H1 (cell line): ENCODE results near the gene PNO1. TPM values are rescaled to one million over a fixed set of nuclear protein-coding genes. Genes with fewer than 3 reads are reported as not detected.

ENCODE experiments used
- CTCF ChIA-PET: fragments of 300-600 bp; sonication (Branson Sonifier 250); formaldehyde crosslinking; loops from one replicate; lab custom pipeline; 2021; ENCODE audit not compliant: partially characterized antibody; lab: Charles Lee
- POLR2A ChIA-PET: fragments of 300-600 bp; sonication (Branson Sonifier 250); formaldehyde crosslinking; loops from one replicate; lab custom pipeline; 2021; ENCODE audit warnings: inconsistent platforms; ENCODE audit not compliant: partially characterized antibody; lab: Charles Lee
- DNase-seq, 2 experiments: peaks; one replicate each; pipeline versions ENCODE4 v3.0.0 to v3.0.0-alpha.2; 2010 to 2022; ENCODE audit warnings: low spot score in 2 of 2, low read depth in 1 of 2, mixed read lengths in 1 of 2
- FAIRE-seq: peaks from 2 replicates; lab custom pipeline; 2011; peaks lifted over from hg19 to GRCh38; lab: Jason Lieb, UNC
- H2AFZ ChIP-seq: 2 replicates; pipeline ENCODE4 v1.8.1; 2012; ENCODE audit warnings: low read length, inconsistent platforms
- H2AK5ac ChIP-seq: 2 replicates; pipeline ENCODE4 v1.6.1; 2013; ENCODE audit warnings: low read depth, low read length
- H2BK120ac ChIP-seq: replicated peaks from 2 replicates; pipeline ENCODE3; 2013; ENCODE audit warnings: low read depth, low read length, inconsistent platforms
- H2BK12ac ChIP-seq: 2 replicates; pipeline ENCODE4 v1.6.1; 2013; ENCODE audit warnings: low read depth, low read length
- H2BK15ac ChIP-seq: 2 replicates; pipeline ENCODE4 v1.6.1; 2013; ENCODE audit warnings: low read length
- H2BK20ac ChIP-seq: 2 replicates; pipeline ENCODE4 v1.6.1; 2013; ENCODE audit warnings: low read length
- H2BK5ac ChIP-seq: 2 replicates; pipeline ENCODE4 v1.6.1; 2013; ENCODE audit warnings: low read depth, low read length
- H3K14ac ChIP-seq: 2 replicates; pipeline ENCODE4 v1.6.1; 2013; ENCODE audit warnings: inconsistent platforms; ENCODE audit not compliant: insufficient read length
- H3K18ac ChIP-seq: 2 replicates; pipeline ENCODE4 v1.6.1; 2013; ENCODE audit warnings: low read length; ENCODE audit errors: extremely low read depth
- H3K23ac ChIP-seq: 2 replicates; pipeline ENCODE4 v1.6.1; 2013; ENCODE audit warnings: inconsistent platforms; ENCODE audit not compliant: insufficient read length
- H3K23me2 ChIP-seq: 2 replicates; pipeline ENCODE4 v1.6.1; 2013; ENCODE audit warnings: low read depth, low read length
- H3K27ac ChIP-seq: 2 replicates; pipeline ENCODE4 v1.6.1; 2011; ENCODE audit warnings: low read depth, low read length, inconsistent platforms
- H3K27me3 ChIP-seq, 4 experiments: replicated peaks in 1 of 4; 1 replicate in 1 of 4; 2 replicates in 3 of 4; pipeline versions ENCODE4 v1.6.1 to v1.8.1; 2011 to 2013; ENCODE audit warnings: low read length in 3 of 4, mild to moderate bottlenecking in 3 of 4, inconsistent platforms in 2 of 4, mixed read lengths in 2 of 4, moderate library complexity in 1 of 4; ENCODE audit not compliant: control insufficient read depth in 3 of 4, insufficient read depth in 3 of 4; ENCODE audit errors: extremely low read depth in 1 of 4
- H3K36me3 ChIP-seq, 4 experiments: 2 replicates each; pipeline versions ENCODE4 v1.6.1 to v1.8.1; 2011 to 2013; ENCODE audit warnings: mild to moderate bottlenecking in 4 of 4, low read length in 3 of 4, moderate library complexity in 2 of 4, control low read depth in 1 of 4, inconsistent platforms in 1 of 4; ENCODE audit not compliant: insufficient read depth in 4 of 4, control insufficient read depth in 2 of 4
- H3K4ac ChIP-seq: replicated peaks from 2 replicates; pipeline ENCODE3; 2013; ENCODE audit warnings: low read length, low read depth, mixed read lengths, inconsistent platforms; ENCODE audit not compliant: insufficient read length
- H3K4me1 ChIP-seq, 4 experiments: replicated peaks in 1 of 4; 1 replicate in 1 of 4; 2 replicates in 3 of 4; pipeline versions ENCODE4 v1.6.1 to v1.8.1; 2011 to 2013; ENCODE audit warnings: low read length in 3 of 4, inconsistent platforms in 2 of 4, mixed read lengths in 1 of 4; ENCODE audit not compliant: insufficient read depth in 4 of 4, control insufficient read depth in 3 of 4
- H3K4me2 ChIP-seq, 2 experiments: 2 replicates each; pipeline versions ENCODE4 v1.6.1 to v1.8.1; 2011 to 2013; ENCODE audit warnings: low read depth in 2 of 2, low read length in 2 of 2, control low read depth in 1 of 2, inconsistent platforms in 1 of 2, mild to moderate bottlenecking in 1 of 2; ENCODE audit not compliant: insufficient read depth in 1 of 2
- H3K4me3 ChIP-seq, 4 experiments: fragments of 200-600, 300-600 bp in 1 of 4; sonication (generic), shearing (Covaris generic), sonication (Bioruptor Twin) in 1 of 4; 2 replicates each; pipeline versions ENCODE4 v1.5.1 to v1.8.1; 2011 to 2016; ENCODE audit warnings: low read length in 4 of 4, low read depth in 3 of 4, control low read depth in 2 of 4, inconsistent platforms in 2 of 4, mild to moderate bottlenecking in 2 of 4, mixed read lengths in 1 of 4, moderate library complexity in 1 of 4; ENCODE audit not compliant: insufficient read depth in 2 of 4; ENCODE audit errors: extremely low read depth in 1 of 4
- H3K56ac ChIP-seq: replicated peaks from 2 replicates; pipeline ENCODE3; 2013; ENCODE audit warnings: low read depth, mild to moderate bottlenecking, mixed read lengths, low read length, inconsistent platforms; ENCODE audit not compliant: insufficient read length
- H3K79me1 ChIP-seq: 2 replicates; pipeline ENCODE4 v1.6.1; 2013; ENCODE audit warnings: low read depth, low read length, control low read depth
- H3K79me2 ChIP-seq, 2 experiments: 2 replicates each; pipeline versions ENCODE4 v1.6.1 to v1.8.1; 2012 to 2013; ENCODE audit warnings: low read length in 2 of 2, mild to moderate bottlenecking in 2 of 2, inconsistent platforms in 1 of 2; ENCODE audit not compliant: insufficient read depth in 2 of 2, control insufficient read depth in 1 of 2
- H3K9ac ChIP-seq, 4 experiments: replicated peaks in 1 of 4; 1 replicate in 1 of 4; 2 replicates in 3 of 4; pipeline versions ENCODE4 v1.6.1 to v1.8.1; 2011 to 2013; ENCODE audit warnings: low read depth in 3 of 4, low read length in 3 of 4, control low read depth in 2 of 4, mild to moderate bottlenecking in 2 of 4, moderate library complexity in 2 of 4, inconsistent platforms in 1 of 4; ENCODE audit errors: extremely low read depth in 1 of 4
- H3K9me3 ChIP-seq, 2 experiments: 2 replicates each; pipeline versions ENCODE4 v1.6.1 to v1.8.1; 2012 to 2013; ENCODE audit warnings: mild to moderate bottlenecking in 2 of 2, moderate library complexity in 2 of 2, control low read depth in 1 of 2, inconsistent platforms in 1 of 2, low read depth in 1 of 2, low read length in 1 of 2, mixed read lengths in 1 of 2; ENCODE audit not compliant: insufficient read depth in 2 of 2
- H4K20me1 ChIP-seq, 2 experiments: replicated peaks in 1 of 2; 2 replicates each; pipeline versions ENCODE3 to v1.8.1; 2011 to 2013; ENCODE audit warnings: inconsistent platforms in 2 of 2, low read length in 2 of 2, mild to moderate bottlenecking in 1 of 2; ENCODE audit not compliant: insufficient read depth in 2 of 2, control insufficient read depth in 1 of 2
- H4K5ac ChIP-seq: 2 replicates; pipeline ENCODE4 v1.6.1; 2013; ENCODE audit warnings: low read length, low read depth, mixed read lengths, inconsistent platforms; ENCODE audit not compliant: insufficient read length
- H4K8ac ChIP-seq: 2 replicates; pipeline ENCODE4 v1.8.0; 2013; ENCODE audit warnings: mild to moderate bottlenecking, moderate library complexity, low read length, inconsistent platforms; ENCODE audit not compliant: insufficient read depth; ENCODE audit errors: extremely low read depth
- H4K91ac ChIP-seq: replicated peaks from 2 replicates; pipeline ENCODE3; 2013; ENCODE audit warnings: low read length, mixed read lengths, inconsistent platforms; ENCODE audit not compliant: insufficient read length
- PHF8 ChIP-seq: fragments of 200-600 bp; sonication (generic); conservative IDR thresholded peaks from 2 replicates; pipeline ENCODE4 v1.7.1; 2012; ENCODE audit warnings: low read depth, mild to moderate bottlenecking, inconsistent platforms, low read length, moderate library complexity
- POLR2A ChIP-seq, 2 experiments: IDR thresholded peaks; 1 replicate in 1 of 2; 2 replicates in 1 of 2; pipeline ENCODE4 v1.6.1; 2011; ENCODE audit warnings: low read depth in 2 of 2, low read length in 2 of 2, mild to moderate bottlenecking in 2 of 2; ENCODE audit errors: control extremely low read depth in 1 of 2
- WGBS, 2 experiments: shearing (Covaris generic) in 1 of 2; methylation state at CpG; one replicate each; pipeline versions ENCODE4 v1.1.6 to v1.1.7; 2013 to 2015; ENCODE audit warnings: low lambda C conversion rate in 2 of 2, mixed read lengths in 2 of 2, inconsistent platforms in 1 of 2, low coverage in 1 of 2, missing lambda C conversion rate in 1 of 2; ENCODE audit not compliant: insufficient replicate concordance in 2 of 2, insufficient coverage in 1 of 2, insufficient read length in 1 of 2; ENCODE audit errors: extremely low coverage in 1 of 2, missing lambda C conversion rate in 1 of 2; 5-methylcytosine and 5-hydroxymethylcytosine counted together
- polyA plus RNA-seq, 7 experiments: library from polyadenylated mRNA; depleted of rRNA in 3 of 7; stranded (reverse) in 5 of 7; unstranded in 2 of 7; fragments of >200 nt in 5 of 7; fragments of 200-250 nt in 2 of 7; gene quantifications; 1 replicate in 5 of 7; 2 replicates in 1 of 7; 4 replicates in 1 of 7; pipeline versions ENCODE4 v1.2.1 to v1.2.3, GENCODE V29; 2011 to 2013; ENCODE audit warnings: missing spikeins in 2 of 7, mixed read lengths in 2 of 7
- total RNA-seq: library from RNA; stranded (reverse); fragmentation: NEBNext Ultra II Directional; extraction: Animal tissue kit (Norgen Biotek cat#: 25700); gene quantifications from 2 replicates; pipeline ENCODE4 v1.2.1, GENCODE V29; 2021

Gene PNO1
- total and polyA plus RNA-seq, 2 of the 8 experiments (the other 6 are each of a cell fraction or from before 2014, with no cell fraction given) = 18.6 to 33.2 TPM

DNA sequence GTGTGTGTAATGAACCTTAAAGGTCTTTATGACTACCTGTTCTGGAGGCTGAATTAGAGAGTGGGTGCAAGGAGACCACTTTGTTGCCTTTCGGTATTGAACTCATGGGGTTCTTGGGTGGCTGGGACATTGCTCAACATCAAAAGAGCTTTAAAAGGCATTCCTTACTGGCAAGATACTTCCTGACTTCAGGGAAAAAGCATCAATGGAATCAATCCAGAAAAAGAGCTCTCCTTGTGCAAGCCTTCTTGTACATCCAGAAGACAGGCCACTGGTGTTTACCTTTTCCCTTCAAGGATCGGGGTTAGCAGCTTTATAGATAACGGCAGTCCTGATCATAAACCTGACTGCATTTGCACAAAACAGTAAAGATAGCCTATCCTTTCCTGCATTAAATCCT is 9.5 kb downstream of the PNO1 start:
- no peak overlapping the region for H4K8ac ChIP-seq
- H3K4me1 ChIP-seq = no peaks in the 10 kb centered on the region
- H2BK120ac ChIP-seq = no peak overlapping the region
- H2AK5ac ChIP-seq = no peak overlapping the region
- H2BK15ac ChIP-seq = no peak overlapping the region
- no peaks in the 10 kb centered on the region for H3K9me3 ChIP-seq
- H3K4ac ChIP-seq = no peak overlapping the region
- no peak overlapping the region for H3K4me2 ChIP-seq
- CTCF ChIA-PET = interaction anchor here (0.6 to 2.2 kb wide), 9 partner anchors 10 to 137 kb away, joined by 3 to 10 read pairs (median 5); a partner anchor contains a TSS
- no peaks in the 10 kb centered on the region for H3K23me2 ChIP-seq
- TF ChIP-seq POLR2A (IDR thresholded peaks at IDR 0.05; ENCODE audit: control extremely low read depth in 1 of 2, low read depth in 2 of 2, low read length in 2 of 2) = peak in 1 of 2 experiments; percentile 44; a peak in 1 of 3 replicates
- no peak for TF ChIP-seq PHF8
- H3K18ac ChIP-seq = no peak overlapping the region
- H4K20me1 ChIP-seq = peaks cover 5 to 6% of the 10 kb centered on the region in 2 experiments
- no peak overlapping the region for H2BK20ac ChIP-seq
- no peak overlapping the region for H3K9ac ChIP-seq
- H3K27ac ChIP-seq = no peak overlapping the region
- peaks cover 0 to 9% of the 10 kb centered on the region in 2 experiments; a peak in 1 of 4 replicates for H3K79me2 ChIP-seq
- H3K14ac ChIP-seq = no peak overlapping the region
- no peak overlapping the region for H4K91ac ChIP-seq
- H2BK12ac ChIP-seq = no peak overlapping the region
- peaks cover 4 to 55% (median 29%) of the 10 kb centered on the region in 4 experiments; a peak in 7 of 8 replicates for H3K36me3 ChIP-seq
- no peak overlapping the region for H3K23ac ChIP-seq
- H2AFZ ChIP-seq = no peak overlapping the region
- H4K5ac ChIP-seq = no peak overlapping the region
- DNase-seq (no peak), FAIRE-seq (no peak)
- no peaks in the 10 kb centered on the region for H3K27me3 ChIP-seq
- H3K4me3 ChIP-seq = no peak overlapping the region
- no peaks in the 10 kb centered on the region; the same call in 1 of the 2 replicates for H3K79me1 ChIP-seq
- 63% methylated on average over 3 of the region's 3 CpGs; no CpG with 5 or more reads in 1 of the 2 experiments for WGBS, 2 experiments
- POLR2A ChIA-PET = interaction anchor here (1.3 to 7.4 kb wide), 5 partner anchors 9 to 17 kb away, joined by 4 to 57 read pairs (median 11); partner anchors contain the start of gene PNO1
- H3K56ac ChIP-seq = no peak overlapping the region
- no peak overlapping the region for H2BK5ac ChIP-seq
